B cell (primary cell): ENCODE data around the gene STAMBPL1.

ENCODE experiments used
- CTCF ChIP-seq: fragments of 200-600 bp; IDR thresholded peaks from one replicate; pipeline ENCODE4 v1.8.0; 2022; ENCODE audit warnings: antibody characterized with exemption, mild to moderate bottlenecking
- EZH2 ChIP-seq: IDR thresholded peaks from 2 replicates; pipeline ENCODE4 v1.6.1; 2012; ENCODE audit warnings: borderline replicate concordance, low read depth, mild to moderate bottlenecking, moderate library complexity, low read length; ENCODE audit not compliant: insufficient read depth, poor library complexity, severe bottlenecking

- no peak for TF ChIP-seq CTCF
- no peak for TF ChIP-seq EZH2
These were observed 26.9 kb downstream of the STAMBPL1 start for GRCh38 chr10:88906921-88907320.
